ENCODE results near the gene PGBD2. TPM values are rescaled to one million over a fixed set of nuclear protein-coding genes. Genes with fewer than 3 reads are reported as not detected.
"Not testable (repeated sequence)": the region's sequence is repeated elsewhere in the genome, so short reads cannot be mapped to it uniquely, and the experiment has no call there.

The PGBD2 gene
- total and polyA plus RNA-seq, 2 of the 4 experiments (the other 2 are of a cell fraction): 4.8 to 6.8 TPM

DNA sequence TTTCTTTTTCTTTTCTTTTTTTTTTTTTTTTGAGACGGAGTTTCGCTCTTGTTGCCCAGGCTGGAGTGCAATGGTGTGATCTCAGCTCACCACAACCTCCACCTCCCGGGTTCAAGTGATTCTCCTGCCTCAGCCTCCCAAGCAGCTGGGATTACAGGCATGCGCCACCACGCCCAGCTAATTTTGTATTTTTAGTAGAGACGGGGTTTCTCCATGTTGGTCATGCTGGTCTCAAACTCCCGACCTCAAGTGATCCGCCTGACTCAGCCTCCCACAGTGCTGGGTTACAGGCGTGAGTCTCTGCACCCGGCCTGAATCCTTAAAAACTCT, 16.2 kb upstream of the PGBD2 start:
- H2BK20ac ChIP-seq (ENCODE audit: low read depth, low read length); H2AFZ ChIP-seq (replicated peaks; ENCODE audit: low read length, poor library complexity); H3K9me1 ChIP-seq (ENCODE audit: insufficient read depth, low read length); H3K4me1 ChIP-seq (ENCODE audit: control insufficient read depth, insufficient read depth, low read length); H3K36me3 ChIP-seq (ENCODE audit: control insufficient read depth, insufficient read depth, low read length); ATAC-seq (ENCODE audit: low read depth); H4K5ac ChIP-seq (ENCODE audit: low read depth, low read length); H3K23ac ChIP-seq (ENCODE audit: low read depth, low read length); H3K79me1 ChIP-seq (ENCODE audit: low read depth in 1 of 2, low read length in 2 of 2); H3K9me3 ChIP-seq (ENCODE audit: control insufficient read depth, insufficient read depth, low read length); H2AK5ac ChIP-seq (ENCODE audit: low read depth, low read length); DNase-seq; H3K4ac ChIP-seq (ENCODE audit: low read depth, low read length); in situ Hi-C loops (cut with MboI; ENCODE audit: low sequenced_read_pairs); H3K56ac ChIP-seq (ENCODE audit: extremely low read depth, insufficient read depth, low read length); H3K4me3 ChIP-seq (ENCODE audit: insufficient read depth, low read depth, low read length); BruUV-seq (replicated peaks); H2BK120ac ChIP-seq (ENCODE audit: low read depth, low read length); CTCF ChIA-PET; H4K91ac ChIP-seq (ENCODE audit: insufficient read depth, low read depth, low read length); H3K18ac ChIP-seq (ENCODE audit: low read depth, low read length); H3K14ac ChIP-seq (replicated peaks; ENCODE audit: low read depth, low read length); POLR2A ChIA-PET (ENCODE audit: unreplicated experiment); H4K8ac ChIP-seq (ENCODE audit: low read depth in 2 of 2, low read length in 2 of 2); H4K20me1 ChIP-seq (ENCODE audit: insufficient read depth, low read length); H2BK15ac ChIP-seq (ENCODE audit: low read depth, low read length); intact Hi-C loops (cut with micrococcal nuclease); H2AK9ac ChIP-seq (replicated peaks; ENCODE audit: low read depth, low read length, poor library complexity); H3K9ac ChIP-seq (ENCODE audit: low read depth, low read length); H3K27me3 ChIP-seq (ENCODE audit: control insufficient read depth, insufficient read depth, low read length); H2BK5ac ChIP-seq (ENCODE audit: low read depth, low read length, poor library complexity, severe bottlenecking); H3K27ac ChIP-seq (ENCODE audit: insufficient read depth, low read length); H3K4me2 ChIP-seq (ENCODE audit: low read depth, low read length); dilution Hi-C loops (cut with HindIII; ENCODE audit: low sequenced_read_pairs, unreplicated experiment): not testable (repeated sequence)
- WGBS, 2 experiments (ENCODE audit: extremely low coverage in 2 of 2, insufficient read length in 1 of 2): 85% methylated on average over 4 of the region's 10 CpGs; no CpG with 5 or more reads in 1 of the 2 experiments

Data from IMR-90 (cell line).